Lung (tissue), 12 donors: ENCODE results near the gene GBX2. TPM values are rescaled to one million over a fixed set of nuclear protein-coding genes. Genes with fewer than 3 reads are reported as not detected.

ENCODE experiments used
- ATAC-seq: fragments of 200-7000 bp; cut with Tn5 transposase; one replicate; pipeline ENCODE4 v1.9.1; 2020; ENCODE audit warnings: moderate number of reproducible peaks; ENCODE audit not compliant: insufficient read depth, low FRiP score
- DNase-seq, 3 donors: peaks; one replicate each; pipeline ENCODE4 v3.0.0-alpha.2; 2013 to 2017
- H3K27ac ChIP-seq, 2 donors: one replicate each; pipeline ENCODE4 v1.5.1; 2013; ENCODE audit warnings: mild to moderate bottlenecking in 2 of 2, moderate library complexity in 2 of 2, control low read depth in 1 of 2, inconsistent platforms in 1 of 2, low read depth in 1 of 2, low read length in 1 of 2
- H3K27me3 ChIP-seq, 3 donors: one replicate each; pipeline ENCODE4 v1.5.1; 2013; ENCODE audit warnings: low read length in 2 of 3; ENCODE audit not compliant: control insufficient read depth in 3 of 3, insufficient read depth in 3 of 3
- H3K36me3 ChIP-seq, 4 donors: one replicate each; pipeline ENCODE4 v1.5.1; 2013; ENCODE audit warnings: low read length in 4 of 4, mild to moderate bottlenecking in 1 of 4, moderate library complexity in 1 of 4; ENCODE audit not compliant: control insufficient read depth in 4 of 4, insufficient read depth in 4 of 4
- H3K4me1 ChIP-seq, 5 donors: one replicate each; pipeline ENCODE4 v1.5.1; 2013; ENCODE audit warnings: low read length in 5 of 5, mild to moderate bottlenecking in 2 of 5, moderate library complexity in 1 of 5; ENCODE audit not compliant: control insufficient read depth in 5 of 5, insufficient read depth in 5 of 5
- H3K4me3 ChIP-seq: one replicate; pipeline ENCODE4 v1.5.1; 2013; ENCODE audit warnings: mild to moderate bottlenecking, control low read depth, moderate library complexity
- H3K9ac ChIP-seq, 2 donors: one replicate each; pipeline ENCODE4 v1.5.1; 2013; ENCODE audit warnings: low read length in 2 of 2, control low read depth in 1 of 2; ENCODE audit not compliant: insufficient read depth in 1 of 2
- H3K9me3 ChIP-seq, 4 donors: one replicate each; pipeline ENCODE4 v1.5.1; 2013; ENCODE audit warnings: low read length in 3 of 4, mild to moderate bottlenecking in 1 of 4, moderate library complexity in 1 of 4; ENCODE audit not compliant: control insufficient read depth in 4 of 4, insufficient read depth in 3 of 4
- CTCF ChIP-seq: IDR thresholded peaks from 2 replicates; pipeline ENCODE4 v1.5.1; 2012; ENCODE audit warnings: mild to moderate bottlenecking; ENCODE audit errors: control extremely low read depth, extremely low read depth
- WGBS, 2 donors: extraction: QIAGEN DNeasy Blood & Tissue Kit; methylation state at CpG; one replicate each; pipeline ENCODE4 v1.1.7; 2013; 5-methylcytosine and 5-hydroxymethylcytosine counted together
- polyA plus RNA-seq, 2 donors: library from polyadenylated mRNA; stranded (reverse); fragments of 200-250 nt; gene quantifications; one replicate each; pipeline ENCODE4 v1.2.1, GENCODE V29; 2013
- total RNA-seq, 2 donors: library from RNA; depleted of rRNA in 1 of 2; stranded (reverse); fragments of >200 nt in 1 of 2; gene quantifications; one replicate each; pipeline ENCODE4 v1.2.1, GENCODE V29; 2014 to 2021
- donor health status: control.
- donor health status: control.
- donor health status: Bipolar disorder and iron deficiency.
- donor health status: healthy.
- donor health status: DM: yes; HTN: yes; CAD: no.

The GBX2 gene
- total and polyA plus RNA-seq, 4 donors = 0.17 TPM; not detected in 3

- H3K27ac ChIP-seq = no peak overlapping the region
- H3K36me3 ChIP-seq = no peaks in the 10 kb centered on the region
- TF ChIP-seq CTCF = no peak
- H3K9ac ChIP-seq = no peak overlapping the region
- no peak overlapping the region for H3K4me3 ChIP-seq
- DNase-seq = no peak
- peaks cover 11 to 80% (median 75%) of the 10 kb centered on the region in 3 donors for H3K27me3 ChIP-seq
- H3K9me3 ChIP-seq = no peaks in the 10 kb centered on the region
- H3K4me1 ChIP-seq = peaks cover 0 to 18% (median 9%) of the 10 kb centered on the region in 5 donors
- ATAC-seq = no peak
- WGBS, 2 donors = 69 to 80% methylated on average over 12 of the region's 12 CpGs
Measured at GRCh38 chr2:236161531-236161930, 6.7 kb downstream of the GBX2 start.

- 34 to 49% methylated on average over 15 of the region's 15 CpGs for WGBS, 2 donors
- DNase-seq = no peak
- Histone ChIP-seq H3K27me3 (peaks cover 8 to 76% (median 73%) of the 10 kb centered on the region in 3 donors), H3K27ac (no peak overlapping the region), H3K36me3 (no peaks in the 10 kb centered on the region), H3K4me1 (peaks cover 0 to 18% (median 8%) of the 10 kb centered on the region in 5 donors), H3K9me3 (no peaks in the 10 kb centered on the region), H3K4me3 (no peak overlapping the region), H3K9ac (no peak overlapping the region)
- no peak for TF ChIP-seq CTCF
- ATAC-seq = no peak
Measured at GRCh38 chr2:236161082-236161462, 7.1 kb downstream of the GBX2 start.

DNA sequence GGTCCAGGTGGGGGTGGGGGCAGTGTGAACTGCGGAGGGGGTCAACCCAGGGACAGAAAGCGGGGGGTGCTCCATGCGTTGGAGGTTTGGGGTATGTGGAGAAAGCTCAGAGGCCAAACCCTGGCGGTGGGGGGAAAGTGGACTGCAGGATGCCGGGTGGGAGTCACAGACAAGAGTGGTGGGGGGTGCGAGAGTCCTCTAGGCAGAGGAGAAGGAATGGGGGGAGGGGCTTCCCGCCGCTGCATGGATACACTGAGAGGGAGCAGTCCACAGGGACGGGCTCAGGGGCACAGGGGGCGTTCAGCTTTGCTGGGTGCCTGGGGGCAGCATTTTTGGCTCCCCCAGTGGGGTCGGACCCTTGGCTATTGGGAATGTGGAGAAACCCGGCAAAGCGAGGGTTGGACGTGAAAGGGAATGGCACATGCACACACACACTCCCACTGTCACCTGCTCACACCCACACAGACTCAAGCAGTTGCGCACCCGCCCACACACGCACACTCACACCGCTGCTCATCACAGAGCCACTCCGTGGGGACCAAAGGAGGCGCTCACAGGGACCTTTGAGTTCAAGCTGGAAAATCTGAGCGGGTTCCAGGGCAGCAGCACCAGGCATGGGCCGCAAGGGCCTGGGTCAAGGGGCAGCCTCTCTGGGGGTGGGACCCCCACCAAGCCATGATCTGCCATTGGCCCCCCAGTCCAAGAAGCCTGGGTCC lies 7.7 kb downstream of the GBX2 start:
- H3K4me3 ChIP-seq = no peak overlapping the region
- no peaks in the 10 kb centered on the region for H3K9me3 ChIP-seq
- H3K4me1 ChIP-seq = peaks cover 0 to 18% (median 8%) of the 10 kb centered on the region in 5 donors
- no peak for TF ChIP-seq CTCF
- WGBS, 2 donors = 28 to 44% methylated on average over 22 of the region's 22 CpGs
- no peak overlapping the region for H3K27ac ChIP-seq
- no peaks in the 10 kb centered on the region for H3K36me3 ChIP-seq
- ATAC-seq = no peak
- no peak for DNase-seq
- H3K27me3 ChIP-seq = peaks cover 8 to 74% (median 68%) of the 10 kb centered on the region in 3 donors
- H3K9ac ChIP-seq = no peak overlapping the region

- no peaks in the 10 kb centered on the region for H3K36me3 ChIP-seq
- DNase-seq (no peak), ATAC-seq (no peak)
- WGBS, 2 donors = 17 to 28% methylated on average over 32 to 33 of the region's 33 CpGs
- peaks cover 0 to 16% (median 6%) of the 10 kb centered on the region in 5 donors for H3K4me1 ChIP-seq
- H3K9ac ChIP-seq = no peak overlapping the region
- H3K27me3 ChIP-seq = peaks cover 8 to 73% (median 60%) of the 10 kb centered on the region in 3 donors
- no peak for TF ChIP-seq CTCF
- H3K9me3 ChIP-seq = no peaks in the 10 kb centered on the region
- no peak overlapping the region for H3K27ac ChIP-seq
- H3K4me3 ChIP-seq = no peak overlapping the region
Measured at GRCh38 chr2:236159778-236160170, 8.4 kb downstream of the GBX2 start.
